GM19240 (cell line): ENCODE measurements around the gene CFAP100.

Experiments used
- DNase-seq: peaks from one replicate; pipeline ENCODE4 v3.0.0; 2011; ENCODE audit warnings: low spot score; ENCODE audit not compliant: insufficient read length

CFAP100 gene

GRCh38 chr3:126399756-126400155, 5.0 kb downstream of the CFAP100 start:
- no peak for DNase-seq

- DNase-seq: no peak
Measured at GRCh38 chr3:126401611-126402160, 7.0 kb downstream of the CFAP100 start.

GRCh38 chr3:126402178-126402577, 7.5 kb downstream of the CFAP100 start:
- no peak for DNase-seq

GRCh38 chr3:126402666-126403302, 8.1 kb downstream of the CFAP100 start:
- DNase-seq: no peak

- DNase-seq: no peak
Measured at GRCh38 chr3:126406389-126407296, 11.9 kb downstream of the CFAP100 start.

GRCh38 chr3:126407412-126408044, 12.8 kb downstream of the CFAP100 start:
- DNase-seq: no peak

- no peak for DNase-seq
Measured at GRCh38 chr3:126408099-126408498, 13.4 kb downstream of the CFAP100 start.

GRCh38 chr3:126412841-126413692, 18.4 kb downstream of the CFAP100 start:
- no peak for DNase-seq

GRCh38 chr3:126413693-126414080, 19.0 kb downstream of the CFAP100 start:
- no peak for DNase-seq

- DNase-seq: no peak
Measured at GRCh38 chr3:126414406-126414805, 19.7 kb downstream of the CFAP100 start.

- DNase-seq: no peak
Measured at GRCh38 chr3:126414961-126415660, 20.4 kb downstream of the CFAP100 start.

- no peak for DNase-seq
Measured at GRCh38 chr3:126415661-126416591, 21.2 kb downstream of the CFAP100 start.

- DNase-seq: no peak
Measured at GRCh38 chr3:126416943-126417342, 22.2 kb downstream of the CFAP100 start.

- DNase-seq: no peak
Measured at GRCh38 chr3:126417515-126417914, 22.8 kb downstream of the CFAP100 start.

GRCh38 chr3:126417981-126418530, 23.3 kb downstream of the CFAP100 start:
- DNase-seq: no peak

GRCh38 chr3:126418661-126419131, 24.0 kb downstream of the CFAP100 start:
- DNase-seq: no peak

GRCh38 chr3:126419151-126419703, 24.5 kb downstream of the CFAP100 start:
- DNase-seq: no peak
